GM13977 (cell line): Measurements from ENCODE around the gene TMEM30A.

Experiments used
- DNase-seq: peaks from one replicate; pipeline ENCODE4 v3.0.0; 2012; ENCODE audit warnings: low spot score
- in situ Hi-C: fragments of 300-500 bp; cut with MboI; formaldehyde crosslinking; loops from one replicate; pipeline ENCODE4 v1.12.0; 2022; ENCODE audit warnings: low sequenced_read_pairs, low pct_unique_long_range_greater_than_20kb, mixed read lengths, inconsistent platforms; ENCODE audit not compliant: unreplicated experiment
- TF ChIP-seq, protein P1 (sequence below): IDR thresholded peaks from 2 replicates; pipeline ENCODE4 v1.5.1; 2012; ENCODE audit warnings: mild to moderate bottlenecking, control low read depth; ENCODE audit not compliant: insufficient read depth; ENCODE audit errors: extremely low read depth, missing control alignments

Gene TMEM30A

DNA sequence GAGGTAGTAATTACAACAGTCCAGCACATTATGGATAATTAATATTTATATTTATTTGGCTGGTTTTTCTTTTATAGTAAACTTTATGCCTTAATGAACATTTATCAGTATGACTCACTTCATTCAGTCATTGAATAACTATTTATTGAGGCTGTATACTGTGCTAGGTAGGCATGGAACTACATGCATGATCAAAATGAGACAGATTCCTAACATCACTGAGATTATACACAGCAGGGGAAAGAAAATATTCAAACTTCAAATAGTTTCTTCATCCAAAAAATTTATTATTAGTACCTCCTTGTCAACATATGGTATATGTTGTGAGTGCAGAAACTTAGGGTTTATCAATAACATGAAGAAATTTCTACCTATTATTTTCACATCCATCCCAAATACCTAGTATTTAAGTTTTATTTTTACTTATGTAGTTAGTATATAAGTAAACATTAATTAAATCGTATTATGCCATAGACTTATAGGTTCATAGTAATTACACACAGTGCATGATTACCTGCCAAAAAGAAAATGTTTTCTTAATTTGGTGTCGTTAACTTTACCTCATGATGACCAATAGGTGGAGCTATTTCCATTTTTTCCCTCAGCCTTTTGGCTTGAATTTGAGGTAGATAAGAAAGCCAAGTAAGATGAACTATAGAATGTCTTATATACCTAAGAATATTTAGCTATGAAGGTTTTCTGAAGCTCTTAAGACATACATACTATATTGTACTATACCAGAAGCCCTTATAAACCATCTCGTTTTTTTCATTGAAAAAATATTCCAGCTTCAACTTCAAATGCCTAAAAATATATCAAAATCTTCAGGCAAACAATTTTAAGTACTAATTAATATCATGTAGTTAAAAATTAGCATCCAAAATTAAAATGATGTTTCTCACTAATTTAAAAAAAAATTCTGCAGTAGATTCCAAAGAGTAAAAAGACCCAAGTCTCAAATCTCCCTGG lies 12.5 kb upstream of the TMEM30A start:
- TF ChIP-seq, protein P1, sequence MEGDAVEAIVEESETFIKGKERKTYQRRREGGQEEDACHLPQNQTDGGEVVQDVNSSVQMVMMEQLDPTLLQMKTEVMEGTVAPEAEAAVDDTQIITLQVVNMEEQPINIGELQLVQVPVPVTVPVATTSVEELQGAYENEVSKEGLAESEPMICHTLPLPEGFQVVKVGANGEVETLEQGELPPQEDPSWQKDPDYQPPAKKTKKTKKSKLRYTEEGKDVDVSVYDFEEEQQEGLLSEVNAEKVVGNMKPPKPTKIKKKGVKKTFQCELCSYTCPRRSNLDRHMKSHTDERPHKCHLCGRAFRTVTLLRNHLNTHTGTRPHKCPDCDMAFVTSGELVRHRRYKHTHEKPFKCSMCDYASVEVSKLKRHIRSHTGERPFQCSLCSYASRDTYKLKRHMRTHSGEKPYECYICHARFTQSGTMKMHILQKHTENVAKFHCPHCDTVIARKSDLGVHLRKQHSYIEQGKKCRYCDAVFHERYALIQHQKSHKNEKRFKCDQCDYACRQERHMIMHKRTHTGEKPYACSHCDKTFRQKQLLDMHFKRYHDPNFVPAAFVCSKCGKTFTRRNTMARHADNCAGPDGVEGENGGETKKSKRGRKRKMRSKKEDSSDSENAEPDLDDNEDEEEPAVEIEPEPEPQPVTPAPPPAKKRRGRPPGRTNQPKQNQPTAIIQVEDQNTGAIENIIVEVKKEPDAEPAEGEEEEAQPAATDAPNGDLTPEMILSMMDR: peak; percentile 56
- in situ Hi-C loops: loop anchor here (25.0 kb wide), 1 partner anchor 240 kb away; no protein-coding TSS in a partner anchor
- peak; percentile 20 for DNase-seq

DNA sequence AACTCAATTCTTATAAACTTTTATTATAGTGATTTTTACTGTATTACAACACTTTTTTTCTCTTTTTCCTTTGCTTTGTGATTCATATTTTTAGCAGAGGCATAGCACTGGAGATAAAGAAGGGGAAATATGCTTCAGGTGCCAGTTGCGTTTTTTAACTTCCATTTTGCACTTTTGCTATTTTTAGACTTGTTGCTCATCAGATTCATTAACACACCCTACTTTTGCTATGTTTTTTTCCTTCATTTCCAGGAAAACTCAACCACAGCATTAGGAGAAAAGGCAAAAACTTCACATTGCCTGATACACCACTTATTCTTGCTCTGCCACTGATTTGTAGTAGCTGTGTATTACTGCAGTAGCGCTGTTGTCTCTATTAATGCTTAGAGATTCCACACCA lies 8.0 kb upstream of the TMEM30A start:
- in situ Hi-C loops: loop anchor here (25.0 kb wide), 1 partner anchor 245 kb away; no protein-coding TSS in a partner anchor
- no peak for DNase-seq
- TF ChIP-seq, protein P1: no peak

DNA sequence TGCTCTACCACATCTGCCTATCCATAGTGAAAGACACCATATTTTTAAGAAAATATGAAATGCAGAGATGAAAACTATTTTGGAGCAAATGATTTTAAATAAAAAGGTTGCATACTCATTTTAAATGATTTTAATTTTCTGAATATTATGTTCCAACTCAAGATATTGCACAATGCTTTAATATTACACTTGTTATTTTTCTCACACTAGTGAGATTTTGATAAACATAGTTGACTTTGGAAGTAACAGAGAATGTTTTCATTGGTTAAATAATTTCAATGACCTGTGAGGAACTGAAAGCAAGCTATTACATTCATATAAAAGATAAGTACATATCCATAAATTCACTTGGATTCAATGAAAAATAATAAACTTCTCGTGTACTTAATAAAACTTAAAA lies 7.2 kb upstream of the TMEM30A start:
- TF ChIP-seq, protein P1: no peak
- DNase-seq: no peak
- in situ Hi-C loops: loop anchor here (25.0 kb wide), 1 partner anchor 246 kb away; no protein-coding TSS in a partner anchor

GRCh38 chr6:75291331-75291730 lies 6.7 kb upstream of the TMEM30A start:
- in situ Hi-C loops: loop anchor here (25.0 kb wide), 1 partner anchor 246 kb away; no protein-coding TSS in a partner anchor
- DNase-seq: no peak
- TF ChIP-seq, protein P1: no peak

- in situ Hi-C loops: loop anchor here (25.0 kb wide), 1 partner anchor 247 kb away; no protein-coding TSS in a partner anchor
- DNase-seq: no peak
- TF ChIP-seq, protein P1: no peak
These were observed 5.7 kb upstream of the TMEM30A start for GRCh38 chr6:75290136-75290945.

- TF ChIP-seq, protein P1: no peak
- in situ Hi-C loops: loop anchor here (25.0 kb wide), 1 partner anchor 249 kb away; no protein-coding TSS in a partner anchor
- DNase-seq: no peak
These were observed 3.4 kb upstream of the TMEM30A start for GRCh38 chr6:75288023-75288422.
